OCI-LY7 (cell line): ENCODE data around the gene NAA40. TPM values are rescaled to one million over a fixed set of nuclear protein-coding genes. Genes with fewer than 3 reads are reported as not detected.
A peak's percentile ranks its signal among the peaks of the same experiment; 100 is the strongest.

Experiments
- BruUV-seq: library from RNA; stranded (reverse); fragments of 400-500 nt; replicated peaks from 2 replicates; lab custom pipeline; 2021; lab: Mats Ljungman, UMichigan
- CTCF ChIA-PET: fragments of 300-600 bp; sonication (Branson Sonifier 250); formaldehyde crosslinking; loops from one replicate; lab custom pipeline; 2022; ENCODE audit warnings: antibody characterized with exemption; ENCODE audit not compliant: unreplicated experiment; lab: Charles Lee
- POLR2A ChIA-PET: fragments of 300-600 bp; sonication (Branson Sonifier 250); formaldehyde crosslinking; loops from one replicate; lab custom pipeline; 2022; ENCODE audit warnings: antibody characterized with exemption; lab: Charles Lee
- DNase-seq: peaks from one replicate; pipeline ENCODE4 v3.0.0-alpha.2; 2015; ENCODE audit warnings: low spot score
- H2AFZ ChIP-seq: fragments of 200-600 bp; sonication (generic), shearing (Covaris generic); 2 replicates; pipeline ENCODE4 v1.6.1; 2014; ENCODE audit warnings: mild to moderate bottlenecking, antibody characterized with exemption, low read length, moderate library complexity
- H3K27ac ChIP-seq: fragments of 200-600 bp; sonication (generic); 2 replicates; pipeline ENCODE4 v1.5.1; 2014; ENCODE audit warnings: mixed run types, low read depth, mild to moderate bottlenecking, moderate library complexity, low read length, inconsistent platforms; ENCODE audit not compliant: poor library complexity, severe bottlenecking
- H3K36me3 ChIP-seq: fragments of 200-600 bp; sonication (generic); 2 replicates; pipeline ENCODE4 v1.6.1; 2014; ENCODE audit warnings: mild to moderate bottlenecking, antibody characterized with exemption, low read length, moderate library complexity, mixed read lengths; ENCODE audit not compliant: insufficient read depth
- H3K4me1 ChIP-seq: fragments of 200-600 bp; sonication (generic); 2 replicates; pipeline ENCODE4 v1.5.1; 2014; ENCODE audit warnings: mild to moderate bottlenecking, low read length; ENCODE audit not compliant: insufficient read depth, poor library complexity, severe bottlenecking
- H3K4me2 ChIP-seq: fragments of 200-600 bp; sonication (generic); 2 replicates; pipeline ENCODE4 v1.6.1; 2014; ENCODE audit warnings: mild to moderate bottlenecking, low read length
- H3K4me3 ChIP-seq: fragments of 200-600 bp; sonication (generic); 2 replicates; pipeline ENCODE4 v1.5.1; 2014; ENCODE audit warnings: mild to moderate bottlenecking, low read depth, low read length; ENCODE audit not compliant: poor library complexity, severe bottlenecking
- H3K79me2 ChIP-seq: fragments of 200-600 bp; sonication (generic); 2 replicates; pipeline ENCODE4 v1.6.1; 2016; ENCODE audit warnings: low read depth, mild to moderate bottlenecking, low read length, moderate library complexity, mixed read lengths; ENCODE audit not compliant: insufficient read depth
- H3K9me2 ChIP-seq: fragments of 200-600 bp; sonication (generic); 2 replicates; pipeline ENCODE4 v1.6.1; 2016; ENCODE audit warnings: mild to moderate bottlenecking, low read length, mixed read lengths; ENCODE audit not compliant: insufficient read depth
- H3K9me3 ChIP-seq: fragments of 200-600 bp; sonication (generic); 2 replicates; pipeline ENCODE4 v1.6.1; 2014; ENCODE audit warnings: mild to moderate bottlenecking, mixed run types, low read length, mixed read lengths
- H4K20me1 ChIP-seq: fragments of 200-600 bp; sonication (generic); 2 replicates; pipeline ENCODE4 v1.6.1; 2014; ENCODE audit warnings: mild to moderate bottlenecking, antibody characterized with exemption, low read length, moderate library complexity, mixed read lengths; ENCODE audit not compliant: insufficient read depth
- EZH2phosphoT487 ChIP-seq: fragments of 200-600 bp; sonication (generic); IDR thresholded peaks from 2 replicates; pipeline ENCODE4 v1.6.1; 2018; ENCODE audit warnings: low read depth, borderline replicate concordance, mild to moderate bottlenecking, mixed run types, antibody characterized with exemption, low read length, moderate library complexity, mixed read lengths
- intact Hi-C: fragments of 100-400 bp; cut with micrococcal nuclease; formaldehyde crosslinking; loops from one replicate; pipeline ENCODE4 v1.10.0; 2022; ENCODE audit not compliant: unreplicated experiment
- total RNA-seq, 2 experiments: library from RNA; depleted of rRNA in 1 of 2; stranded (reverse); fragments of >200 nt in 1 of 2; shearing (Covaris generic) in 1 of 2; gene quantifications; 2 replicates each; pipeline ENCODE4 v1.2.3, GENCODE V29; 2014 to 2022
- TF ChIP-seq, protein P1 (sequence below): fragments of 200-600 bp; sonication (generic); conservative IDR thresholded peaks from 2 replicates; pipeline ENCODE4 v1.5.1; 2014; ENCODE audit warnings: mild to moderate bottlenecking, antibody characterized with exemption, low read length, moderate library complexity, mixed read lengths

NAA40 gene
- total RNA-seq, 2 experiments from 2014 or later, result 24.5 to 45.5 TPM

DNA sequence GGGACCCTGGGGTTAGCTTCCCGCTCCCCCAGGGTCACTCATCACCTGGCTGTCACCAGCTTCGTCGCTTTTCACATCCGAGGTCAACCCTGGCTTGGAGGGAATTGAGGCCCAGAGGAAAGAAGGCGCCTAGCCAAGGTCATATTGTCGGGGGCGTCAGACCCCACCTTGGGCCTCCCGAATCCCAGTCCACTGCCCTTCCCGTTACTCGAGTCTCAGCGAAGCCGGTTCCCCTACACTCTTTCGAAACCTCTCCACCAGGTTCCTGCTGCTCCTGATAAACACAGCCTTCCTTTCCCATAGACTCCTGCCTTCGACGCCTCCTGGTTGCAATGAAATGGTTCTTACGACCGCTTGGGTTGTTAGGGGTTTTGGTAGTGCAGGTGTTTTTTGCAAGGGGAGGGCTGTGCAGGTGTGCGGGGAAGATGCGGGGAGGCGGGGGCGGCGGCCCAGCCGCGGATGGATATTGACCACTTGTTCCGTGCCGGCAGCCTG lies 642 bp downstream of the NAA40 start:
- ChIA-PET POLR2A (interaction anchor here (0.6 kb wide), 1 partner anchor 135 kb away, joined by 4 read pairs; no protein-coding TSS in a partner anchor), CTCF (interaction anchor here (0.6 kb wide), 2 partner anchors 64 to 84 kb away, joined by 3 to 5 read pairs; no protein-coding TSS in a partner anchor)
- Histone ChIP-seq H3K4me1 (peaks cover 24% of the 10 kb centered on the region), H3K4me3 (peak overlapping the region; percentile 98), H3K4me2 (peak overlapping the region; percentile 99), H3K79me2 (peaks cover 19% of the 10 kb centered on the region), H4K20me1 (0 out of 2 replicates have a peak, but pooled peaks cover 5% of the 10 kb centered on the region), H3K36me3 (peaks cover 17% of the 10 kb centered on the region), H3K9me3 (no peaks in the 10 kb centered on the region), H2AFZ (peak overlapping the region; percentile 71), H3K27ac (peak overlapping the region; percentile 67), H3K9me2 (no peaks in the 10 kb centered on the region)
- intact Hi-C loops, result loop anchor here (2.0 to 5.0 kb wide), 4 partner anchors 23 to 267 kb away; partner anchors contain the start of genes ATL3, MARK2, RCOR2 and ZFTA
- no peak for TF ChIP-seq EZH2phosphoT487
- TF ChIP-seq, protein P1, sequence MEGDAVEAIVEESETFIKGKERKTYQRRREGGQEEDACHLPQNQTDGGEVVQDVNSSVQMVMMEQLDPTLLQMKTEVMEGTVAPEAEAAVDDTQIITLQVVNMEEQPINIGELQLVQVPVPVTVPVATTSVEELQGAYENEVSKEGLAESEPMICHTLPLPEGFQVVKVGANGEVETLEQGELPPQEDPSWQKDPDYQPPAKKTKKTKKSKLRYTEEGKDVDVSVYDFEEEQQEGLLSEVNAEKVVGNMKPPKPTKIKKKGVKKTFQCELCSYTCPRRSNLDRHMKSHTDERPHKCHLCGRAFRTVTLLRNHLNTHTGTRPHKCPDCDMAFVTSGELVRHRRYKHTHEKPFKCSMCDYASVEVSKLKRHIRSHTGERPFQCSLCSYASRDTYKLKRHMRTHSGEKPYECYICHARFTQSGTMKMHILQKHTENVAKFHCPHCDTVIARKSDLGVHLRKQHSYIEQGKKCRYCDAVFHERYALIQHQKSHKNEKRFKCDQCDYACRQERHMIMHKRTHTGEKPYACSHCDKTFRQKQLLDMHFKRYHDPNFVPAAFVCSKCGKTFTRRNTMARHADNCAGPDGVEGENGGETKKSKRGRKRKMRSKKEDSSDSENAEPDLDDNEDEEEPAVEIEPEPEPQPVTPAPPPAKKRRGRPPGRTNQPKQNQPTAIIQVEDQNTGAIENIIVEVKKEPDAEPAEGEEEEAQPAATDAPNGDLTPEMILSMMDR, result no peak
- no TSS peak for BruUV-seq
- DNase-seq, result peak; percentile 26

DNA sequence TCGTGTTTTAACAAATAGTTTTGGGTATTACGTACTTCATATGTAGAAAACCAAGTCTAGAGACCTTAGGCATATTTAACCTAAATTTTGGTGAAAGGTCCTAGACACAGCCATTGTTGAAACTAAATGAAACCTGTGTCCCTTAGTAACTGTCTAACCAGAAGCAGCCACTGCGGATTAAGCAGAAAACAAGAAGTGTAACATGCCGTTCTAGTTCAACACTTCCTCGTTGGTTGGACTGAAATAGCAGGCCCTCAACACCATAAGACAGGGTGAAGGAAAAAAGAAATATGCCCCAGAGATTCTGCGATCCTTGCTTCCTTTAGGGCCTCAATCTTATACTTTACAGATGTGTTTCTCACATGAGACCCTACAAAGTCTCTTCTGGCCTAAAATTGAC lies 2.0 kb downstream of the NAA40 start:
- peak overlapping the region; percentile 42 for H3K27ac ChIP-seq
- no peak overlapping the region for H2AFZ ChIP-seq
- TF ChIP-seq EZH2phosphoT487, result no peak
- TF ChIP-seq, protein P1, result no peak
- ChIA-PET CTCF (no interaction called here), POLR2A (no interaction called here)
- DNase-seq, result peak; percentile 43
- no peaks in the 10 kb centered on the region for H3K9me2 ChIP-seq
- TSS peak; percentile 63 for BruUV-seq
- H3K4me1 ChIP-seq, result peaks cover 24% of the 10 kb centered on the region
- H3K4me2 ChIP-seq, result peak overlapping the region; percentile 99
- peaks cover 17% of the 10 kb centered on the region for H3K36me3 ChIP-seq
- peaks cover 19% of the 10 kb centered on the region for H3K79me2 ChIP-seq
- H4K20me1 ChIP-seq, result 0 out of 2 replicates have a peak, but pooled peaks cover 5% of the 10 kb centered on the region
- intact Hi-C loops, result no loop called here
- H3K9me3 ChIP-seq, result no peaks in the 10 kb centered on the region
- peak overlapping the region; percentile 98 for H3K4me3 ChIP-seq

DNA sequence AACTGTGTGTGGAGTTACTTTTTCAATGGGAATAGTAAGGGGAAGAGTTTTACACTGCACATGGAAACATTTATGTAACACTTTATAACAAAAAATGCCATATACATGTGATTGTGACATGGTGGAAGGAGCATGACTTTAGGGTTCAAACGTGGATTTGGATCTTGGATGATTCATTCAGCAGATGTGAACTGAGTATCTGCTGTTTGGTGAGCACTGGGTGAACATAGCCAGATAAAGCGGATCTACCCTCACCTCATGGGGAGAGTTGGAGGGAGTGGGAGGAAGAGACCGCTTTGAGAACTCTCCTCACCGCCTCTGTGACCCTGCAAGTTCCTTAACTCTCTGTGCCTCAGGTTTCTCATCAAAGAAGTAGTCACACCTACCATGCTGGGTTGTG lies 3.1 kb downstream of the NAA40 start:
- Histone ChIP-seq H4K20me1 (0 out of 2 replicates have a peak, but pooled peaks cover 5% of the 10 kb centered on the region), H3K9me2 (no peaks in the 10 kb centered on the region), H3K9me3 (no peaks in the 10 kb centered on the region), H3K79me2 (peaks cover 19% of the 10 kb centered on the region), H3K4me3 (no peak overlapping the region), H3K36me3 (peaks cover 27% of the 10 kb centered on the region), H3K4me2 (no peak overlapping the region), H2AFZ (no peak overlapping the region), H3K4me1 (peaks cover 24% of the 10 kb centered on the region), H3K27ac (no peak overlapping the region)
- no peak for DNase-seq
- POLR2A ChIA-PET, result no interaction called here
- TF ChIP-seq EZH2phosphoT487, result no peak
- TF ChIP-seq, protein P1, result no peak
- BruUV-seq, result no TSS peak
- CTCF ChIA-PET, result interaction anchor here (0.6 kb wide), 1 partner anchor 91 kb away, joined by 6 read pairs; no protein-coding TSS in a partner anchor
- intact Hi-C loops, result no loop called here
